ENCODE data around the gene OR2A12. TPM values are rescaled to one million over a fixed set of nuclear protein-coding genes. Genes with fewer than 3 reads are reported as not detected.
"Not testable (repeated sequence)": the region's sequence is repeated elsewhere in the genome, so short reads cannot be mapped to it uniquely, and the experiment has no call there.

Gene OR2A12, protein sequence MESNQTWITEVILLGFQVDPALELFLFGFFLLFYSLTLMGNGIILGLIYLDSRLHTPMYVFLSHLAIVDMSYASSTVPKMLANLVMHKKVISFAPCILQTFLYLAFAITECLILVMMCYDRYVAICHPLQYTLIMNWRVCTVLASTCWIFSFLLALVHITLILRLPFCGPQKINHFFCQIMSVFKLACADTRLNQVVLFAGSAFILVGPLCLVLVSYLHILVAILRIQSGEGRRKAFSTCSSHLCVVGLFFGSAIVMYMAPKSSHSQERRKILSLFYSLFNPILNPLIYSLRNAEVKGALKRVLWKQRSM
- total RNA-seq: not detected

- no peak for DNase-seq (ENCODE audit: low read depth in 2 of 3, low spot score in 2 of 3)
Observed at GRCh38 chr7:144085978-144086377, at the start of gene OR2A12. TSS of gene OR2A12 (plus strand) at chr7:144086278. CDS start at chr7:144095108, 8,830 bp downstream.

GRCh38 chr7:144036302-144036885, 49.7 kb upstream of the OR2A12 start:
- DNase-seq (ENCODE audit: low read depth in 2 of 3, low spot score in 2 of 3): no peak

DNA sequence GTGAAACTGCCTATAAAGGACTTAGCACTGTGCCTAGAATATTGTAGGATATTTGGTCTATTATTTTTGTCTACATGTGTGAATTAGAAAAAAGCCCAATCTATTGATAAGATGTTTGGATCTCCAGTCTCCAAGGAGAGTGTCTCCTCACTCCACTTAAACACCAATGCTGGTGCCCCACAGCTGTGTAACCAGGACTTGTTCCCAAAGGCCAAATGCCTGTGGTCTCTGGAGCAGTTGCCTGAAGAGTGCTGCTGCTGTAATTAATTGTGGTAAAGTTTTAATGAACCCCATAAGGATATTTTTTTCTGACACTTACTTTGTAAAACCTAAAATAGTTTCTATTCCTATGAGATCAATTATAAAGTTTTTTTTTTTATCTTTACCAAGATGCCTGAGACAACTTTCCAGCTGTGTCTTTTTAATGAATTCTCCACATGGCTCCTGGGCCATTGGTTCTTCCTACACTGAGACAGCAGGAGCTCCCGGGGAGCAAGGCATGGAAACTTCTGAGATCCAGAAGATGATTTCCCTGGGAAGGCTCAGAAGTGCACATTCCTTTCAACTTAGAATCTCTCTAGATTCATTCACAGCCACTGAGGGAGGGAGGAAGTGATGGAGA, 48.6 kb upstream of the OR2A12 start:
- DNase-seq (ENCODE audit: low read depth in 2 of 3, low spot score in 2 of 3): no peak

- no peak for DNase-seq (ENCODE audit: low read depth in 2 of 3, low spot score in 2 of 3)
Observed at GRCh38 chr7:144038887-144039286, 47.2 kb upstream of the OR2A12 start.

DNA sequence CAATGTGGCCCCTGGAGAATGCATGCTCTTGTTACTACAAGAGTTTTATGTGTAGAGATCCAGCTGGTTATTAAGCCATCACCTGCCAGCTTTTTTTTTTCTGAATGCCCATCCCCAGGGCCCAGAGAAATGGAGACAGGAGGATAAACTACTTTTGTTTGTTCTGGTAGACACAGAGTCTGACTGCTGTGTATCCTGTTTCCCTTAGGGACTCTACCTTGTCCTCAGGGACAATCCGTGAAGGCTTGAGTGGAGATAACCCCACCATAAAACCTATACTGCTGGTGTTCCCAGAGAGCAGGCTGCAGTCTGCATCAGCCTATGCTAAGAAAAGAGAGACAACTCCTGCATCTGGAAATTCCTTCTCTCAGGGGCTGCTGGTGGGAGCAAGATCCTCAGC, 37.4 kb upstream of the OR2A12 start, which contains the start of gene OR2A5:
Gene OR2A5 (plus strand): TSS at position 301 of the 400 bp plus-strand sequence. CDS start 1,454 bp downstream, outside the sequence.
- DNase-seq (ENCODE audit: low read depth in 2 of 3, low spot score in 2 of 3): no peak

GRCh38 chr7:144049491-144049890, 36.6 kb upstream of the OR2A12 start:
- no peak for DNase-seq (ENCODE audit: low read depth in 2 of 3, low spot score in 2 of 3)

GRCh38 chr7:144050093-144050492, 36.0 kb upstream of the OR2A12 start:
- no peak for DNase-seq (ENCODE audit: low read depth in 2 of 3, low spot score in 2 of 3)

- DNase-seq (ENCODE audit: low read depth in 2 of 3, low spot score in 2 of 3): not testable (repeated sequence)
Observed at GRCh38 chr7:144050884-144051283, 35.2 kb upstream of the OR2A12 start.

- no peak for DNase-seq (ENCODE audit: low read depth in 2 of 3, low spot score in 2 of 3)
Observed at GRCh38 chr7:144057954-144058353, 28.1 kb upstream of the OR2A12 start.

GRCh38 chr7:144063710-144064109, 22.4 kb upstream of the OR2A12 start:
- DNase-seq (ENCODE audit: low read depth in 2 of 3, low spot score in 2 of 3): no peak

DNA sequence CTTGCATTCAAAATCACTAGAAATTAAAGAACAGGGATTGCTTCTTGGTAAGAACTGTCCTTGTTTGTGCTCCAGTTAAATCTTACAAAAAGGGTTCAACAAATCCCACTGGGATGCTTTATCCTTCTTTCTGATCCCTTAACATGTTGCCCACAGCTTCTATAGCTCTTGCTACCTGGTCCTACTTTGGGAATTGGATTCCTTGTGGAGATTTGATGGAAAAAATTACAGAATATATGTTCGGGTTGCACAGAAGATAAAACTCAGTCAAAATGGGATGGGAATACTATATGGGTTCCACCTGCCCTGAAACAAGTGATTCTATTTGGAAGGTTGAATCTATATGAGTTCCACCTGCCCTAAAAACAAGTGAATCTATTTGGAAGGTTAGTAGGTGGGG, 16.6 kb upstream of the OR2A12 start, which contains the start of gene OR2A25:
Gene OR2A25 (plus strand): TSS at position 301 of the 400 bp plus-strand sequence. CDS start 4,409 bp downstream, outside the sequence.
- DNase-seq (ENCODE audit: low read depth in 2 of 3, low spot score in 2 of 3): no peak

- no peak for DNase-seq (ENCODE audit: low read depth in 2 of 3, low spot score in 2 of 3)
Observed at GRCh38 chr7:144069953-144070352, 16.1 kb upstream of the OR2A12 start.

- DNase-seq (ENCODE audit: low read depth in 2 of 3, low spot score in 2 of 3): no peak
Observed at GRCh38 chr7:144074374-144074773, 11.7 kb upstream of the OR2A12 start.

DNA sequence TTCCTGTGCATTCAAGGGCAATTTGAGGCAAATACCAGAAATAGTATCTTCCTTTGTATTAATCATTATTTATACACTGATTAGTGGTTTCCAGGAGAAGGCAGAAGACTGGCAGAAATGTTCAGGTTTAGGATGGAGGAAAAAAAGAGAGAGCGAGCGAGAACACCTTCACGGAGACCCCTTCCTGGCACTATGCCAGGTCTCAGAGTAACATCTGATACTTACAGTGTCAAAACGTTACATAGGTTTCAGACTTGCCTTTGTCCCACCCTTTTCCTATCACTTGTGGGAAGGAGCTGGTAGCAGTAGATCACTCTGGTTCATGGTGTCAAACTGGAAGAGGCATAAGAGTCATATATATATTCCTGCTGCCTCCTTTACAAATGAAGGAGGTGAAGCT, 652 bp downstream of the OR2A12 start:
- no peak for DNase-seq (ENCODE audit: low read depth in 2 of 3, low spot score in 2 of 3)

GRCh38 chr7:144087230-144087629, 1.2 kb downstream of the OR2A12 start:
- no peak for DNase-seq (ENCODE audit: low read depth in 2 of 3, low spot score in 2 of 3)

DNA sequence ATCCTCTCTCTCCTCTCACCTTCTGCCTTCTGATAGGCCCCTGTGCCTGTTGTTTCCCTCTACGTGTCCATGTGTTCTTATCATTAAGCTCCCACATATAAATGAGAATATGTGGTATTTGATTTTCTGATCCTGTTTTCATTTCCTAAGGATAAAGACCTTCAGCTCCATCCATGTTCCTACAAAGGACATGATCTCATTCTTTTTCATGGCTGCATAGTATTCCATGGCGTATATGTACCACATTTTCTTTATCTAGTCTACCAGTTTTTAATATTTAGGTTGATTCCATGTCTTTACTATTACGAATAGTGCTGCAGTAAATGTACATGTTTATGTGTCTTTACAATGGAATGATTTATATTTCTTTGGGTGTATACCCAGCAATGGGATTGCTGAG, 4.6 kb downstream of the OR2A12 start:
- no peak for DNase-seq (ENCODE audit: low read depth in 2 of 3, low spot score in 2 of 3)

DNA sequence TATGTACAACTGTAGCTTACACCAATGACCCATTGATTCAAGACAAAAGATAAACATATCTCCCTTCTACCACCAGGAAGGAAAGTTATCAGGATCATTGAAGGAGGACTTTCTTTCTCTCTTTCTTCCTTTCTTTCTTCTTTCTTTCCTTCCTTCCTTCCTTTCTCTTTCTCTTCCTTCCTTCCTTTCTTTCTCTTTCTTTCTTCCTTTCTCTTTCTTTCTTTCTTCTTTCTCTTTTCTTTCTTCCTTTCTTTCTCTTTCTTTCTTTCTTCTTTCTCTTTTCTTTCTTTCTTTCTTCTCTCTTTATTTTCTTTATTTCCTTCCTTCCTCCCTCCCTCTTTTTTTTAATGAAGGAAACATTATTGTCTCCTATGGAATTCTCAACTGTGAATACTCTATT, 12.7 kb downstream of the OR2A12 start:
- no peak for DNase-seq (ENCODE audit: low read depth in 2 of 3, low spot score in 2 of 3)

GRCh38 chr7:144100607-144101006, 14.5 kb downstream of the OR2A12 start:
- no peak for DNase-seq (ENCODE audit: low read depth in 2 of 3, low spot score in 2 of 3)

DNA sequence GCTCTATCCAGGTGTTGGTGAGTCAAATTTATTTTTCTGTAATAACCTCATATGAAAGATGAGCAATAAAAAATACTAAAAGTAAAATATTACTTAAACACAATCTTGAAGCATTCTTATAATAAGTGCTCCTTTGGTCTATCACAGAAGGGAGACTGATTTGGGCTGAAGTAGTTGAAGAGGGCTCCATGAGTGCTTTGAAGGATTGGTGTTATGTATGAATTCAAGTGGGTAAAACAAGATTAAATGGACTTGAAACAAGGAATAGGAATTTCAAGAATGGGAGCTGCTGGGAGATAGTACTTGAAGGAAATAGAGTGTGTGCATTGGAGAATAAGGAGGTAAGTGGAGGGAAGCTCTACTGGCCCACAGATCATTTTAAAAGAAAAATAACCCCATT, 16.0 kb downstream of the OR2A12 start:
- DNase-seq (ENCODE audit: low read depth in 2 of 3, low spot score in 2 of 3): no peak

GRCh38 chr7:144105211-144105610, 19.1 kb downstream of the OR2A12 start:
- DNase-seq (ENCODE audit: low read depth in 2 of 3, low spot score in 2 of 3): no peak

GRCh38 chr7:144109283-144109682, 23.2 kb downstream of the OR2A12 start, which contains the start of gene OR2A2:
TSS of gene OR2A2 (plus strand) at chr7:144109583. CDS start at chr7:144109583, 0 bp downstream.
- no peak for DNase-seq (ENCODE audit: low read depth in 2 of 3, low spot score in 2 of 3)

- no peak for DNase-seq (ENCODE audit: low read depth in 2 of 3, low spot score in 2 of 3)
Observed at GRCh38 chr7:144110272-144110671, 24.2 kb downstream of the OR2A12 start.

Measured in hematopoietic multipotent progenitor cell (in vitro differentiated cells).